GM18502 (cell line): Measurements from ENCODE around the gene IQCE.
"Not testable (repeated sequence)": the region's sequence is repeated elsewhere in the genome, so short reads cannot be mapped to it uniquely, and the experiment has no call there.

Experiments
- ATAC-seq: cut with Tn5 transposase; IDR thresholded peaks from one replicate; pipeline ENCODE4 v1.9.1; 2021; ENCODE audit warnings: mild to moderate bottlenecking; ENCODE audit not compliant: unreplicated experiment, poor library complexity

The IQCE gene

GRCh38 chr7:2531796-2532110 lies 27.0 kb upstream of the IQCE start:
- not testable (repeated sequence) for ATAC-seq

GRCh38 chr7:2532199-2532772 lies 26.5 kb upstream of the IQCE start:
- ATAC-seq: not testable (repeated sequence)

- not testable (repeated sequence) for ATAC-seq
These were observed 26.0 kb upstream of the IQCE start for GRCh38 chr7:2532816-2533215.

DNA sequence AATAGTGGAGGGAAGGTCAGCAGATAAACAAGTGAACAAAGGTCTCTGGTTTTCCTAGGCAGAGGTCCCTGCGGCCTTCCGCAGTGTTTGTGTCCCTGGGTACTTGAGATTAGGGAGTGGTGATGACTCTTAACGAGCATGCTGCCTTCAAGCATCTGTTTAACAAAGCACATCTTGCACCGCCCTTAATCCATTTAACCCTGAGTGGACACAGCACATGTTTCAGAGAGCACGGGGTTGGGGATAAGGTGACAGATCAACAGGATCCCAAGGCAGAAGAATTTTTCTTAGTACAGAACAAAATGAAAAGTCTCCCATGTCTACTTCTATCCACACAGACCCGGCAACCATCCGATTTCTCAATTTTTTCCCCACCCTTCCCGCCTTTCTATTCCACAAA lies 25.2 kb upstream of the IQCE start:
- not testable (repeated sequence) for ATAC-seq

DNA sequence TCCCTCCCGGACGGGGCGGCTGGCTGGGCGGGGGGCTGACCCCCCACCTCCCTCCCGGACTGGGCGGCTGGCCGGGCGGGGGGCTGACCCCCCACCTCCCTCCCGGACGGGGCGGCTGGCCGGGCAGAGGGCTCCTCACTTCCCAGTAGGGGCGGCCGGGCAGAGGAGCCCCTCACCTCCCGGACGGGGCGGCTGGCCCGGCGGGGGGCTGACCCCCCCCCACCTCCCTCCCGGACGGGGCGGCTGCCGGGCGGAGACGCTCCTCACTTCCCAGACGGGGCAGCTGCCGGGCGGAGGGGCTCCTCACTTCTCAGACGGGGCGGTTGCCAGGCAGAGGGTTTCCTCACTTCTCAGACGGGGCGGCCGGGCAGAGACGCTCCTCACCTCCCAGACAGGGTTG lies 24.6 kb upstream of the IQCE start:
- not testable (repeated sequence) for ATAC-seq

DNA sequence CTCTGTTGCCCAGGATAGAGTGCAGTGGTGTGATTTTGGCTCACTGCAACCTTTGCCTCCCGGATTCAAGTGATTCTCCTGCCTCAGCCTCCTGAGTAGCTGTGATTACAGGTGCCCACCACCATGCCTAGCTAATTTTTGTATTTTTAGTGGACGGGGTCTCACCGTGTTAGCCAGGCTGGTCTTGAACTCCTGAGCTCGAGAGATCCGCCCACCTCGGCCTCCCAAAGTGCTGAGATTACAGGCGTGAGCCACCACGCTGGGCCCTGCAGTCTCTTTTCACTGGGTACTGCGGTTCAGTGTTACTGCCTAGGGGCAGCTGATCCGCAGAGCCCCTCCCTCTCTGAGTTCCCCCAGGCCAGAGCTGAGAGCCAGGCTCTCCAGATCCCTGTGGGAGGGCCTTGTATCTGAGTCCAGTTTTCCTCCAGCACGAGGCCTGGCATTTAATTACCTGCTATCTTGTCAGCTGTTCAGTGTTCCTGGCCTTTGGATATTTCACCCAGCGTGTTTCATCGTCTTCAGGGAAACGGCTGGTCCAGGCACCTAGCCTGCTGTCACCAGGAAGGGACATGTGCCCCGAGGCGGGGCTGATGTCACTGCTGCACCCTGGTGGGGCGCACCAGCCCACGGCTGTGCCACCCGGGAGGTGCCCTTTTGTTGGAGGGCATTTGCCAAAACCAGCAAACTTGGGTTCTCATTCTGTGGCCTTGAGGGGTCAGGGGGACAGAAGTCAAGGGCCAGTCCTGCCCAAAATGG lies 22.7 kb upstream of the IQCE start:
- ATAC-seq: not testable (repeated sequence)

DNA sequence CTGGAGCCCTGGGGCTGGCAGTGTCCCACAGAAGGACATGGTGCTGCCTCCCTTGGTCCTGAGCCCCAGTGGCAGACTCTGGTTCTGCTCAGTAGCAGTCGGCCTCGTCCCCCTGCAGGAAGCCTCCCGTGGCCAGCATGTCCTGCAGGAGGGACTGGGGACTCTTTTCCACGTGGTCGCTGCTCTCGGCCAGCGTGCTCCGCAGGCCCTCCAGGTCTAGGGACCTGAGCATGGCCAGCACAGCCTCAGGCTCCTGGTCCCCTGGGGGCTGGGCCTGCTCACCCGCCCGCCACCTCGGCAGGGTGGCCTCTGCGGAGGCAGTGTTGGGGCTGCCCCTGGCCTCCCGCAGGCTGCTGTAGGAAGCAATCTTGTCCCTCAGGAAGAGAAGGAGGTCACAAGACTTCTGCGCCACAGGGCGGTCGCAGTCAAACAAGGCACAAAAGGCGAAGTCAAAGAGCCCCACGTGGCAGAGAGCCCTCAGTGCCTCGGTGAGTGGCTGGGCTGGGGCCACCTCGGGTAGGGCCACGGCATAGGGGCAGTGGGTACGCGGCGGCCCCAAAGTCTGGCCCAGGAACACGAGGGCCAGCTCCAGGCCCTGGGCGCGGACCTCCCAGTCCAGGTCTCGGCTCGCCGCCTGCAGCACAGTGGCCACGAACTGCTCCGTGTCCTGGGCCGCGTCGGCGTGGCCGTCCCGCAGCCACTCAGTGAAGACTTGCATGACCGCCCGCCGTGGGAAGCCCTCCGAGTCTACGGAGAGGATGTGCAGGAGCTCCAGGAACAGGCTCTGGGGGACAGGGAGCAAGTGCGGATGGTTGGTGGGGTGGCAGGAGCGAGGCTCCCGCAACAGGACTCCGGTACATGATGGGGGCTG lies 20.6 kb upstream of the IQCE start:
- ATAC-seq: no peak

- no peak for ATAC-seq
These were observed 19.5 kb upstream of the IQCE start for GRCh38 chr7:2539031-2539911.

DNA sequence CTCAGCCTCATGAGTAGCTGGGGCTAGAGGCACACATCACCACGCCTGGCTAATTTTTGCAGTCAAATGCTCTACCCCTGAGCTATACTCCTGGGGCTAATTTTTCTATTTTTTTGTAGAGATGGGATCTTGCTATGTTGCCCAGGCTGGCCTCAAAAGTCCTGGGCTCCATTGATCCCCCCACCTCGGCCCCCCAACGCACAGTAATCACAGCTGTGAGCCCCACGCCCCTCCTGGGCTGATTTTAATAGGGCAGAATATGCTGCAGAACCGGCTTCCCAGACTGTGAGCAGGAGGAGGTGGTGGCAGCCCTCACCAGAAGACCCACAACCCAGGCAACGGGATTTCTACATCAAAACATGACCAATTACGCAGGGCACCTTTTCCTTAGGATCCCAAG lies 18.6 kb upstream of the IQCE start:
- ATAC-seq: no peak

GRCh38 chr7:2540641-2541051 lies 18.1 kb upstream of the IQCE start:
- no peak for ATAC-seq

DNA sequence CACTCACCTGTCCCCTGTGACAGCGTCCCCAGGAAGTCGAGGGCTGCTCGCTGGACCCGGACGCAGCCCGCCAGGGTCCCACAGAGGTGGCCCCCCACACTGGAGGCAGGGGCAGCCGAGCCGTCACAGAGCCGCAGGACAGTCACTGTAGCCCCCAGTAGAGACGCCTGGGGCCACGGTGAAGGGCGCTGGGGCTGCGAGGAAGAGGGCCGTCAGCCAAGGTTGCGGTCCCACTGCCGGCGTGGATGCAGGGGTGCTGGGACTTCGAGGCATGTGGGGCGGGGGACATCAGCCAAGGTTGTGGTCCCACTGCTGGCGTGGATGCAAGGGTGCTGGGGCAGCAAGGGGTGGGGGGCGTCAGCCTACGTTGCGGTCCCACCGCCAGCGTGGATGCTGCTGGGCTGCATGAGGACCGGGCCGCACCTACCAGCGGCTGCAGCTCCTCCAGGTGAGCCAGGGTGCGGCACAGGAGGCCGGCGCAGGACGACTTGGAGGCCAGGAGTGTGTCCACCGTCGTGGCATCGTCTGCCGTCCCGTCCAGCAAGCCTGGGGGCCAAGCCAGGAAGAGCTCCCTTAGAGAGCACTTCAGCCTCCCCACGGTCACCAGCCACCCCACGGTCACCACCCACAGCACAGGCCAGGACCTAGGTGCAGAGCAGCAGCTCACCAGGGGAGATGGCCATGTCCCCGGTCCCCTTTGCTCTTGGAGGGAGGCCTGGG lies 17.3 kb upstream of the IQCE start:
- no peak for ATAC-seq

DNA sequence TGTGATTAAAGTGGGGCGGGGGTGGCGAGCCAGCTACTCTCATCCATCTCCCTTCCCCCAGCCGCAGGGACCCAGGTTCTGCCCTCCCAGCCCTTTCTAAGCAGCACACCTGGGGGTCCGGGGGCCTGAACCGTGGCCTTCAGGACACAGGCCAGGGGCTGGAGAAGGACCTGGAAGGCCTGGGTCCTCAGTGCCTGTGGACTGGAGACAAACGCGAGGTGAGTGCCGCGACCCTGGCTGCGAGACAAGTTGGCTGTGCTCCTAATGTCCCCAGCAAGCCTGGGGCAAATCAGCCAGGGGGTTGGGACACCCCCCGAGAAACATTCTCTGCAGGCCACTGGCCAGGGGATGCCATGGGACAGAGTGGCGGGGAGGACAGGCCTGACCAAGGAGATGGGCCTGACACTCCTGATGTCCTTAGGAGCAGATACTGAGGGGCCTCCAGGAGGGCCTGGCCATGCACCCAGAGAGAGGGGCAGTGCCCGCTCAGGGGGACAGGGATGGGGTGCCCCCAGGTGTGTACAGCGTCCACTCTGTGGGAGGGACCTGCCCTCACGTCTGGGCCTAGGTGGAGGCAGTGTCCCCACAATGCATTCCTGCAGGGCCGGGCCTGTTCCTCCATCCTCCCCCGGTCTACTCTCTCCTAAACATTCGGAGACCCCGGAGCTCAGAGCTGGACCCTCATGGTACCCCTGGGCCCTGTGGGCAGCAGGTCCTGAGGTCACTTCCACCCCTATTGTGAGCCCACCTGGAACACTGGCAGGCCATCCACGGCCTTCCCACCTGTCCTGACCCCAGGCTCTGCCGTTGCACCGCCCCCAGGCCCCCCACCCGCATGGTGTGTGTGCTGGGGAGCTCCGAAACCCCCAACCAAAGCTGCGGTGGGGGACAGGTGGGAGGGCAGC lies 16.5 kb upstream of the IQCE start:
- no peak for ATAC-seq

DNA sequence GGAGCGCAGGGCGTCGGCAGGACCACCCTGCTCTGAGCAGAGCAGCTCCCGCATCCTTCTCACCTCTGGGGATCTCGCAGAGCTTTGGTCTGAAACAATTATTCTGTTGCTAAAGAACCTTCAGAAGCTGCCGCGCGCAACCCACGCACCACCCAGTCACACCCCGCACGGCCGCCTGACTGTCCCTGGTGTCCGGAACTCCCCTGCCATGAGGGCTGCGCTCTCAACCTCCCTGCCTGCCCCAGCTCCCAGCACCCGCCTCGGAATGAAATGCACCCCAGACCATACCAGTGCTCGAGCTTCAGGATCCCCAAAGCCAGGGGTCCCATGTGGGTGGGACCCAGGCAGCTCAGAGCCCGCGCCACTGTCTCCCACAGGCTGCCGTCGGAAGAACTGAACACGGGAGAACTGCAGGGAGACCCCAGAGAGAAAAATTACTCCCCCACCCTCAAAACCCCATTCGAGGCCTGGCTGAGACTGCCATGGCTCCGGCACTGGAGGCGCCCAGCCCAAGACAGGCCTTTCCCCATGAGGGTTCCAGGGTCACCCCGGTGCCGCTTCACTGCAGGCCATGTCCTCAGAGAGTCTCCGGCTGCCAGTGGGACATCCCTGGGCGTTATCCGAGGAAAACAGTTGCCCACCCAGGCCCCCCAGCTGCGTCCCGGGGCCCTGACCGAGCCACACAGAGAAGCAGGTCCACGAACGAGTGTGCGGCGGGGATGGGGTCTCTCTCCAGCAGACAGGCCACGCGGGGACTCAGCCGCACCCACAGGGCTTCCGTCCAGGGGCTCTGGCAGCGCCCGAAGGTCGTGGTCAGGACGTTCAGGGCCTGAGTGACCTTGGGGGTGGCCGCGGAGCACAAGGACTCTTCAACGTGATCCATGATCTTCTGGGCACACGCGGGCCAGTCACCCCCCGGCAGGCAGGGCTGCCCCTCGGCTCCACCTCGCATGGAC lies 15.6 kb upstream of the IQCE start:
- no peak for ATAC-seq

DNA sequence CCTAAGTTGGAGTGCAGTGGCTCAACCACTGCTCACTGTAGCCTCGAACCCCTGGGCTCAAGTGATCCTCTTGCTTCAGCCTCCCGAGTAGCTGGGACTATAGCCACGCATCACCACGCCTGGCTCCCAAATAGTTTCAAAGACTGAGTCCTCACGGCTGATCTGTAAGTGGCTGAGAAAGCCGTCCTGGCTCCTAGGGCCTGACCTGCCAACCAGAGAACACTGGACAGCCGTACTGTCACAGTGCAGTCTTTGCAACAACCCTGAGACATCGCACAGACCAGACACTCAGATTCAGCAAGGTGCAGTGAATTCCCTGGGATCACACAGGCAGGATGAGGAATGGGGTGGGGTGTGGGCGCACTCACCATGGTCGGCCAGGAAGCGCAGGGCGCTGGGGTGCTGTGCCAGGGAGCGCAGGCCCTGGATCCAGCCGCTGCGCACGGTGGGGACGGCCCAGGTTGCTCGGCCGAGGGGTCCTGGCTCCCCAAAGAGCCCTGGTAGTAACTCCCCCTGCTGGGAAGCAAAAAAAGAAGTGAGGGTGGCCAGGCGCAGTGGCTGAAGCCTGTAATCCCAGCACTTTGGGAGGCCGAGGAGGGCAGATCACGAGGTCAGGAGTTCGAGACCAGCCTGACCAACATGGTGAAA lies 14.1 kb upstream of the IQCE start:
- ATAC-seq: no peak

- ATAC-seq: no peak
These were observed 12.9 kb upstream of the IQCE start for GRCh38 chr7:2545746-2546425.

- ATAC-seq: no peak
These were observed 11.8 kb upstream of the IQCE start for GRCh38 chr7:2546776-2547586.
